Skin of body (tissue), 2 donors: ENCODE results near the gene ARMC7. TPM values are rescaled to one million over a fixed set of nuclear protein-coding genes. Genes with fewer than 3 reads are reported as not detected.
"Not testable (repeated sequence)": the region's sequence is repeated elsewhere in the genome, so short reads cannot be mapped to it uniquely, and the experiment has no call there.

Experiments used
- DNase-seq: peaks from one replicate; lab custom pipeline; 2025; lab: John Stamatoyannopoulos, UW
- total RNA-seq: library from RNA; depleted of rRNA; stranded (reverse); fragments of >200 nt; gene quantifications from one replicate; pipeline ENCODE4 v1.2.3, GENCODE V29; 2014

The ARMC7 gene
- 2.1 TPM for total RNA-seq

DNA sequence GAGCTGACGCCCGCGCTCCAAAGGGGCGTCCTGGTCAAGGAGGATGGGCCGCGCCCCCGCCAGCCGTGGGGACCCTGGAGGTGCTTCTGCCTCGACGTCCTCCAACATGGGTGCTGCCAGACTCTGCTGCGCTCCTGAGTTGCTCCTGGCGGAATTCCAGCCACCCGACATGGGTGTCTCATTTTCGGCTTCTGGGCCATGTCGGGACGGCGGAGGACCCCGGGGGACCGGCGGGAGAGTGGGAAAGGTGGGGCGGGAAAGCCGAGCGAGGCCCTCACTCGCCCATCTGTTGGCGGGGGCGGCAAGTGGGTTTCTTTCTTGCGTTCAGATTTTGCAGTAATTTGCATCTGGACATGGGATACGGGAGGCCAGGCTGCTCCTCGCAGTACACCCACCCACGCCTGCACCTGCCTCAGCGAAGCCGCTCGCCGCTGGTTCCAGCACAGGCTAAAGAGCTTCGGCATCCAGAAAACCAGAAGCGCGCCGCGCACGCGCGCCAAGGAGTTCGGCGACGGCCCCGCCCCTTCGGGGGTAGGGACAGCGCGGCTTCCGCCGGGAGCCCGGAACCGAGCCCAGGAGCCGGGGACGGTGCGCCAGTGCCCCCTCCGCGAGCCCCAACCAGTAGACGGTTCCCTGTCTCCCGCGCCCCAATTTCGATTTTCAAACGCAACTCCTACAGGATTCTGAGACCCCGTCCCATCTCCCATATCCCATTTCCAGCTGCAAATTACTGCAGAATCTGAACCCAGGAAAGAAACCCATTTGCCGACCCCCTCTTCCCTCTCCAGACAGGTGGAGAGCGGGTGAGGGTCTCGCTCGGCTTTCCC lies at the start of gene ARMC7:
TSS of gene ARMC7 (plus strand) at position 563 of the 827 bp plus-strand sequence. CDS start 320 bp downstream, outside the sequence.
- DNase-seq, result peak; percentile 65

DNA sequence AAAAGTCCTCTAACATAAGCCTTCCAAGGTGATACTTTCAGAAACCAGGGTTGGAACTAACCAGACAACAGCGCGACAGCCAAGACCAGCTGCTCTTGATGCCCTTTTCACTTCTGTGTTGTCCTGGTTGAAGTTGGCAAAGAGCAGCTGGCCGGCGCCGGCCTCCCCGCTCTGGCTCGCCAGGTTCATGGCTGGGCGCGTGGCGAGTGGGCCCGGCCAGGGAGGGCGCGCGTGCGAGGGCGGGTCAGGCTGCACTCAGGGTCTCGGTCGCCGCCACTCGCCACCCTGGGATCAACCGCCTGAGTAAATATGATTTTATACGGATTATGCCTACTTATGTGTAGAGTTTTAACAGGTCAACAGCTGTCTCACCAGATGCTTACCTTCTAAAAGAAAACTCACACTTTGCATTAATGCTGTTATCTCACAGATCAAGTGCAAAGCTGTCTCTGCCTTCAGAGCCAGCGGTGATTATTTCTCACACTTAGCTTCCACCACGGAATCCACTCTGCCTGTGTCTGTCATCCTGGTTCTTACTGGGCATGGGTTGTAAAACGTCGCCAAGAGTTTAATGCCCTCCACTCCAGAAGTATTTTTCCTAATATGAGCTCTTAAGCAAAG lies 49.2 kb upstream of the ARMC7 start:
- no peak for DNase-seq

DNA sequence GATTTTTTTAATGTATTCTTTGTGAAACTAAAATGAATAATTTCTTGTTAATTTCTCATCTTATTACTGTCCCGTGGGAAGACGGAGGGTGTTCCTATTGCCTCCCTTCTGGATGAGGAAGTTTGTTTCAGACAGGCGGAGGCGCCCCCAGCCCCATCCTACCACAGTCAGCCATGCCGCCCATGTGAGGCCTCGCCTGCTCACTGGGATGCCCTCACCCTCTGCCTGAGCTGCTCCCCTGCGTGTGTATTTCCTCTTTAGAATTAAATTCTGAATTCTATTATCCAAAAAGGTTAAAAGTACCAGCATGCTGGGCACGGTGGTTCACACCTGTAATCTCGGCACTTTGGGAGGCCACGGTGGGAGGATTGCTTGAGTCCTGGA lies 48.7 kb upstream of the ARMC7 start:
- no peak for DNase-seq

DNA sequence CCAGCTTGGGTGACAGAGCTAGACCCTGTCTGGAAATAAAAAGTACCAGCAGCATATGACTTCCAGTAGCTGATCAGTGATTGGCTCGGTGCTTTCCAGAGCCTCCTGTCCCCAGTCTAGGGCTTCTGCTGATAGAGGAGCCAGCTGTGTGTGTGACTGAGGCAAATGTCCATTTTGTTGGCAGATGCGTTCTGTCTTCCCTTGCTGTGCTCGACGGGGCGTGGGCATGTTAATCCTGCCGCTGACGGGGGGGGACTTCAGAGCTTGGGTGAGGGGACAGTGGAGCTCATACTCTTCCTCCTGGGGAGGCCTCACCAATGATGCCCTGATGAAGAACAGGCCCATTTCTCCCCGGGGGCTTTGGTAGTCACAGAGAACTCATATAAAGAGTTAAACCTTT lies 48.2 kb upstream of the ARMC7 start:
- no peak for DNase-seq

DNA sequence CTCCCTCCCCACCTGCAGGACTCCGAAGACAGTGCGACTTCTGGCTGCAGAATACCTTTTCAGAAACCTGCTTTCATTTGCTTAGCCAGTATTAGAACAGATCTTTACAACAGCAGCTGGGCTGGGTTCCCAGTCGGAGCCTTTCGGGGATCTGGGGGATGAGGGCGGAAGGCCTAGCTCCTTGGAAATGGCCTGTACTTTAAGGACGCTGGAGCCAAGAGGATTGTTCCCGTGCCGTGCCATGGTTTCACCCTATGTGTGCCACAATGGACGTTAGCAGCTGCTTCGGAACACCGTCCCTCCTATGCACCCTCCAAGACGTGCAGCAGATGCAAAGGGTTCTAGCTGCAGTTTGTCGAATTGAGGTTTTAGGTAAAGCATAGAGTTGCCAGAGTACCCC lies 46.6 kb upstream of the ARMC7 start:
- no peak for DNase-seq

DNA sequence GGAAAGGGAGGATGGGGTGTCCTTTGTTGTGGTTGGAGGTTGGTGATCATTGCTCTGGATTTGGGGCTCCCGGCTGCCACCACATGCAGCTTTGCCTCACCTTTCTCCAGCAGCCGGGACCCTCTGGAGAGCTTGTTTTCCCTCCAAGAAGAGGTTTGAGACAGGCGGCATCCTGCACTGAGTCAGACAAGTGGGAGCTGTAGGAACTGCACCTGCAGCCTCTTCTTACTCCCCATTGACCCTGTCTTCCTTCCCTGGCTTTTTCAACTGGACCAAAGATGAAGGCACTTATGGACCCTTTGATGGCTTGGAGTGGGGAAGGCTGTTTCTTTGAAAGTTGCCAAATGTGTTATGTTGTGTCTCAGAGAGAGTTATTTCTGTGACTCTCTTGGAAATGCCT lies 46.1 kb upstream of the ARMC7 start:
- no peak for DNase-seq

DNA sequence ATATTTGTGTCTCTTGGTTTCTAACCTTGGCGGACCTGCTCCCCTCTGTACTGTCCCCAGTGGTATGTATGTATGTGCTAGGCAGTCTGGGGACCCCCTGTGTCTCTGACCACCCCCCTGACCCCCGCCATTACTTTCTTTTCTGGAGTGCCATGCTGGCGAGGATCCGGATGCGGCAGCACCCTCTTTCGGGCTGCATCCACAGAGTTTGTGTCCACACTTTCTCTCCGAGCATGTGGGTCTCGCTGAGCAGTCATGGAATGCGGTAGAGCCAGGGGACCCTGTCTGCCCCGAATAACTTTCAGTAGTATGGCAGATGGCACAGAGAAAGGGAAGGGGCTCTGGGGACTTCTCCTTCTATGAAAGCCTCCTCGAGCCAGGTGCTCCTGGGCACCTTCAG lies 45.7 kb upstream of the ARMC7 start:
- DNase-seq, result no peak

DNA sequence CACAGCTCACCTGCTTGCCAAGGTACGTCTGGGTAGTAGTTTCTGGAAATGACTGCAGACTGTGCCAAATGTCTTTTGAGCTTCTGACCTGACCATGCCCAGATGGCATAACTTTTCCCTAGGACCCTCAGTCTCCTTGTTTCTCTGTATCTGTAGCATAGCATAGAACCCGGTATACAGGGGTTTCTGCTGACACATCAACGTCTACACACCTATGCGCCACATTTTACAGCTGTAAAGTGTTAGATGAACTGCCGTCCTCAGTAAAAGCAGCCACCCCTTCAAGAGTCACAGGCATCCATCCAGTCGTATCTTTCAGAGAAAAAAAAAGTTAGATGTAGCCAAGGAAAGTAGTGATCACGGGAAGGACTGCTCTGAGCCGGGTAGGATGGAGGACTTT lies 45.3 kb upstream of the ARMC7 start:
- DNase-seq, result no peak

DNA sequence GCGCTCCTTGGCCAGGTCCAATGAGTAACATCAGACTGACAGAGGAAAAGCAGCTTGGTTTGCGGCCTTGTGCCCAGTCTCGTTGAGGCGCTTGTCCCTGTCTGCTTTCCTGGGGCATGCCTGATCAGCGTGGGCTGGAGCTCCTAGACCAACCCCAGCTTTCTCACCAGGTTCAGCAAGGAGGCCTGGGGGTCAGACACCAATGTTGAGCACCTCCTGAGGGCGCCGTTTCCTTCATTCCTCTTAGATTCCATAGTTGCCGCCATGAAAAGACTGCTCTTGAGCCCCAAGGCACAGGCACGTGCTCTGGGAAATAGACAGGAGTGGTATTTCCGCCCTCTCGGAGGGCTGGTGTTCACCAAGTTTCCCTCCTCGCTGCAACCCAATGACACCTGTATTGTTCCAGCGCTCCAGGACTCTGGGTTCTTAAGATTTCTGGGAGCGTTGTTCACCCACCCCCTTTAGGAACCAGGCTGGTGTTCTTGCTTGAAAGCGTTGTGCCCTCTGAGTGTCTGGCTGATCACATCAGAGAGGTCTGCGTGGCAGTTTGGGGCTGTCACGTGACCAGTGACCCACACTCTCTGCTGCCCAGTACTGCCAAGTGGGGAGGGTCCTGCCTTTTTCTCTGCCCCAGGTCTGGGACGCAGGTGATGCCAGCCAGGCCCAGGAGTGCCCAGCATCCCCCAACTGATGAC lies 44.8 kb upstream of the ARMC7 start:
- no peak for DNase-seq

DNA sequence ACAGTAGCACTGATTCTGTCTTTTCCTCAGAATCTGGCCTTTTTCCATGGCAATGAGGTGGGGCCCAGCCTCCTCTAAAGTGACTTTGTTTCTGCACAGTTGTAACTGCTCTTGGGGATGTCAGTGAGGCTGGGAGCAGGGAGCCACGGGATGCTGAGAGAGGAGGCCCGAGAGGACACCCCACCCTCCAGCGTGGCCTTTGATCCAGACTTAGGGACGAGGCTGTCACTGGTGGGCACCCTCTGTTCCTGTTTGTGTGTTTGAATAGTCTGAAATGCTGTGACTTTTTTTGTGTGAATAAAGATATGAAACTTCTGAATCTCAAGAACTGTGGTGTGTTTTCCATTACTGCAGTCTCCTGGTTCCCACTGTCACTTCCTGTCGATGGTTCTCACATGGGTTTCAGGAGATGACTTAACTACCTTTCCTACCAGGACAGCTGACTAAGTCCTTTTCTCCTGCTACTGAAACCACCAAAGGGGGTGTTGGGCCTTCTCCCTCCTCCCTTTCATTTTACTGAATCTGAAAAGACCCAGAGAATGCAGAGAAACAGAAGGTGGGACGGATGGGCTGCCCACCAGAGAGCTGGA lies 44.1 kb upstream of the ARMC7 start:
- DNase-seq, result no peak

DNA sequence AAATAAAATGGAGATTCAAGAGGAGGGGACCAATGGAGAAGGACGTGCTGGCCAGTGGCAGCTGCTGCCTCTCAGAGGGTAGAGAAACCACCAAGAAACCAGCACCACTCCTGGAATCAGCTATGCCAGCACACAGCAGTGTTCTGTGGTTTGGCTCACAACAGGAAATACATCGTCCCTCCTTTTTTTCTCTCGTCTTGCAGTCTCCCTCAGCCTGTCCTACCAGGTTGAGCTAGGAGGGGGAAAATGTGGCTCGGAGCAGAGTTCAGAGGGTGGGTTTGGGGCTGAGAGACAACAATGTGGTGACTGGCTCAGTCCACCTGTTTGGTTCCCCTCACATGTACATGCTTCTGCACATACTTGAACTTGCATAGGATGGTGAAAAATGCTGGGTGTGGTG lies 41.9 kb upstream of the ARMC7 start:
- no peak for DNase-seq

DNA sequence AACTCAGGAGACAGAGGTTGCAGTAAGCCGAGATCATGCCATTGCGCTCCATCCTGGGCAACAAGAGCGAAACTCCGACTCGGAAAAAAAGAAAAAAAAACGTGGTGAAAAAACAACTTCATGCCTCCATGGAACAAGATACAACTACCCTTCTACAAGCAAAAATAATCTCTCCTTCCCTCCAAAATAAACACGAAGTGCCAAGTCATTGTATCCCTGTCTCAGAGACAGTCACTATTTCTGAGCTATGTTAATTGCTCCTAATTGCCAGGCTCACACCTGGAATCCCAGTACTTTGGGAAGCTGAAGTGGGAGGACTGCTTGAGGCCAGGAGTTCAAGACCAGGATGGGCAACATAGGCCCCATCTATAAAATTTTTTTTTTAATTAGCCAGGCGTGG lies 41.0 kb upstream of the ARMC7 start:
- DNase-seq, result no peak

DNA sequence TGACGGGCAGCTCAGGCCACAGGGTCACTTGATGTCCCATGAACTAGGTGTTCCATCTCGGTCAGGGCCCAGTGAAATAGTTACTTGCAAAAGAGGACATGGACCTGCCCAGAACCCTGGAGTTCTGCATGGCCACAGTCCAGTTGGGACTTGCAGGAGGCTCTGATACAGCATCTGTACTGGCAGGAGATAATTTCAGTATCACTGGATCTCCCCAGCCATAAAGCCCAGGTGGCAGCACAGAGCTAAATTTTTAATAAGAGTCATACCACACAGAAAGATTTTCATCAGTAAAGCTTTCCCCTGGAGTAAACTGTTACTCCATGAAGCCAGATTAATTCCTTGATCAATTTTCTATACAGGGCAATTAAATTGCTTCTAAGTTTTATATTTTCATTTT lies 40.0 kb upstream of the ARMC7 start:
- no peak for DNase-seq

DNA sequence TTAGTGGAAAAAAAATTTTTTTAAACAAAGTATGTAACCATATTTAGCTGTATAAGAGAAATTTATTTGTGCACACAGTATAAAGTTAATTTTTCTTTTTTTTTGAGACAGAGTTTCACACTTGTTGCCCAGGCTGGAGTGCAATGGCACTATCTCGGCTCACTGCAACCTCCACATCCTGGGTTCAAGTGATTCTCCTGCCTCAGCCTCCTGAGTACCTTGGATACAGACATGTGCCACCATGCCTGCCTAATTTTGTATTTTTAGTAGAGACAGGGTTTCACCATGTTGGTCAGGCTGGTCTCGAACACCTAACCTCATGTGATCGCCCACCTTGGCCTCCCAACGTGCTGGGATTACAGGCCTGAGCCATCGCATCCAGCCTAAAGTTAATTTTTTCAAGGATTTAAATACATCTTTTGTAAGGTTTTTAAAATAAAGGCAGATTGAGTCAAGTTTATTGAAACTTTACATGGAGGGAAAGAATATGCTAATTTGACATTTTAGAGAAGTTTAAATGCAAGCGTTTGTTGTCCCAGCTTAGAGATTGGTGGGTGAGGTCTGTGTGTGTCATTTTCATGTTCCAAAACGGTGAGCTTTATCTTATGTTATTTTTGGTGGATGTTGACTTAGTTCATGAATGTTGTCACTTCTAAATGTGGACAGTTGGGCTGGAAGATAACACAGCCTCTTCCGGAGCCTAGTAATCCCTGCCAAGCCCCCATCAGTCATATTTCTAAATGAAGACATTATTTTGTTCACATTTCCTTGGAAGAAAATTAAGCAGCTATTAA lies 38.1 kb upstream of the ARMC7 start:
- not testable (repeated sequence) for DNase-seq

DNA sequence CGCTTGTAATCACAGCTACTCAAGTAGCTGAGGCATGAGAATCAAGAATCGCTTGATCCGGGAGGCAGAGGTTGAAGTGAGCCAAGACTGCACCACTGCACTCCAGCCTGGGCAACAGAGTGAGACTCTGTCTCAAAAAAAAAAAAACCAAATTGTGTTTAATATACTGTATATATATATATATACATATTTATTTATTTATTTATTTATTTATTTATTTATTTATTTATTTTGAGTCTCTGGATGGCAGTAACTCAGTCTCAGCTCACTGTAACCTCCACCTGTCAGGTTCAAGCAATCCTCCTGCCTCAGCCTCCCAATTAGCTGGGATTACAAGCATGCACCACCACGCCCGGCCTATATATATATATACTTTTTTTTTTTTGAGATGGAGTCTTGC lies 36.9 kb upstream of the ARMC7 start:
- not testable (repeated sequence) for DNase-seq

DNA sequence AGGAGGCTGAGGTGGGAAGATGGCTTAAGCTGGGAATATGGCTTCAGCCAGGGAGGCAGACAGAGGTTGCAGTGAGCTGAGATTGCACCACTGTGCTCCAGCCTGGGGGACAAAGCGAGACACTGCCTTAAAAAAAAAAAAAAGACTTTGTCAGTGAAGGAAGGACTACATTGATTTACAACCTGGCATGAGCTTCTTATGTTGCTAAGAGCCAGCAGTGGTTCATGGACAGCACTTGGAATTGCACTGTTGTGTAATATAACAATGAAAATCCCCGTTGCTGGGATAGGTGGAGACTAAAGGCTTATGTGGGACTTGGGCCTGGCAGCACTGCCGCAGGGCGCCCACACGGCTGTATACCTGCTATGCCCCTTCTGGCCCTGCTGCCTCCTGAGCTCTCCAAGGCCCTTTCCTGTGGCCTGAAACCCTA lies 36.1 kb upstream of the ARMC7 start:
- peak; percentile 15 for DNase-seq

DNA sequence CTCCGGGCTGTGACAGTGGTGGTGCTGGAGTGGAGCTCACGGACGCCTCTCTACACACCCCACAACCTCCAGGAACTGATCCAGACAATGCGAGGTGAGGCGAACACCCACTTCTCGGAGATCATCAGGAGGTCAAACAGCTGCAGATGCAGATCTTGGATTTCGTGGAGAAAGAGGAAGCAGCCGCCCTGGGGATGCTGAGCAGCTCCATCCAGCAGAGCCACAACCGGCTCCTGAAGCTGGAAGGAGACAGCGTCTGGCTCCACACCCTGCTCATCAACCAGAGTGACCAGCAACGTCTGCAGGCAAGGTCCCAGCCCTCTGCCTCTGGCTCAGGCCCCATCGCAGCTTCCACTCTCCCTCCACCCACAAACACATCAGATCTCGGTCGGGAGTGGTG lies 35.2 kb upstream of the ARMC7 start:
- DNase-seq, result no peak

DNA sequence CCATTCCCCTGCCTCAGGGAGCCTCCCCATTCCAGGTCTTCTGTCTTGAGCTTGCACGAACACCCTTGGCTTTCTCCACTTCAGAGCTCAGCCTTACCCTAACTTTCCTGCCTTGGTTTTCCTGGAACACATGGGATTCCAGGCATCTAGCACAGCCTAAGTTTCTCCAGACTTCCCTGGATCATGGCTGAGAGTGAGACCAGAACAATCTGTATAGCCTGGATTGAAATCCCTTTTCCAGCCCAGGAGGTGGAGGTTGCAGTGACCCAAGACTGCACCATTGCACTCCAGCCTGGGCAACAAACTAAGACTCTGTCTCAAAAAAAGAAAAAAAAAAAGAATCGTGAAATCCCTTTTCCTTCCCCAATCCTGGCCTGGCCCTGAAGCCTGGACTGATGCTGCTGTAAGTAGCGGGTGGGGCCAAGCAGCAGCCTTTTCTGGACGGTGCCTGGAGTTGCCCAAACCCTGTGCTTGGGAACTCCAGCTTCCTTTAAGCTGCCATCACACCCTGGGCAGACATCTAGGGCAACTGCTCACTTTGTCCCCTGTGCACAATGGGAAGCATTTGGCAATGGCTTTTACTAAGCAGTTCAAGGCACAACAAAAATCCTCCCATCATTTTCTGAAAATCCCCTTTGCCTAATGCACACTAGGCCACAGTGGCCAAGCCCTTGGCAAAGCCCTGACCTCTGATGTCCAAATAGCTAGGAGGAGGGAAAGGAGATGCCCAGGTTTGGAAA lies 34.0 kb upstream of the ARMC7 start:
- DNase-seq, result no peak

DNA sequence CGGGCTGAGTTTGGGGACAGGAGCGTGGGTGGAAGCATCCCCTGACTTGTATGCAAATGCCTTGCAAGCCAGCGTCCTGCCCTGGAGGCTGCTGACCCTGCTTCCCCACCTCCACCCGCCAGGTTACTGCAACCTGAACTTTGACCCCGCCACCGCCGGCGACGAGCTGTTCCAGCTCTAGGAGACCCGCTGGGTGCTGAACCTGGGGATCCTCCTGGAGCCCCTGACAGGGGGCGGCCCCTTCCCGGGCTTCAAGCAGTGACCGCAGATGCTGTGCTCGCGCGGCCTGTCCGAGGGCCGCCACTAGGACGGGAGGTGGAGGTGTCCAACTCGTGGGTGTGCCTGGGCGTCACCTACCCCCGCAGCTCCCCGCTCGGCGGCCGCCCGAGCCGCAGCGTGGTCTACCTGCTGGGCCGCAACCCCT lies 32.7 kb upstream of the ARMC7 start:
- DNase-seq, result no peak

DNA sequence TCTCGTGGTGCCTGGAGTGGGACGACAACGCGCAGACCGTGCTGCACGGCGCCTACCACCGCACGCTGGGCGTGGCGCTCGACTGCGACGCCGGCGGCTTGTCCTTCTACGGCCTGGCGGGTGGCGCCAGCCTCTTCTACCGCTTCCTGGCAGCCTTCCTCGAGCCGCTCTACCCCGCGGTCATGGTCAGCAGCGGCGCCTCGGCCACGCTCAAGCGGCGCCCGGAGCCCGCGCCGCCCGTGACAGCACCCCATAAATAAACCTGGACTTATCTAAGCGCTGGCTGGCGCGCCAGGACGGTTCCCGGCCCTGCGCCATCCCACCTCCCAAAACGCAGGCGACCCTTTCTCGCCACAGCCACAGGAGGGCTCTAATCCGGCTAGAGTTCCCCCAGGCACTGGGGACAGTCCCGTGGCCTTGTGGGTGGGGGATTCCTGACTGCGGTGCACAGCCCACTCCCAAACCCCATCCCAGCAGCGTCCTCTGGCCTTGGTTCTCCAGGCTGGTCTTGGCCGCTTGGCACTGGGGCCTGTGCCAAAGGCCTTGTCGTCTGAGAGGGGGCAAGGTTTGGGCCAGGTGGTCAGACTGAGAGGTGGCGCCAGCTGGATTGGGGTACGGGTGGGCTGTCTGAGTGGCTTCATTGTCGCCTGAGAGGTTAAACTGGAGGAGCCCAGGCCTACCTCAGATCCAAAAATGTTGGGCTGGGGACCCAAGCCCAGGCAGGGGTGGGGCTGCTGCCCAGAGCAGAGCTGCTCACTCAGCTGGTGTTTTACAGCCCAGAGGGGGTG lies 32.1 kb upstream of the ARMC7 start:
- no peak for DNase-seq
